ENCODE measurements around the gene PEPD.

The PEPD gene

DNA sequence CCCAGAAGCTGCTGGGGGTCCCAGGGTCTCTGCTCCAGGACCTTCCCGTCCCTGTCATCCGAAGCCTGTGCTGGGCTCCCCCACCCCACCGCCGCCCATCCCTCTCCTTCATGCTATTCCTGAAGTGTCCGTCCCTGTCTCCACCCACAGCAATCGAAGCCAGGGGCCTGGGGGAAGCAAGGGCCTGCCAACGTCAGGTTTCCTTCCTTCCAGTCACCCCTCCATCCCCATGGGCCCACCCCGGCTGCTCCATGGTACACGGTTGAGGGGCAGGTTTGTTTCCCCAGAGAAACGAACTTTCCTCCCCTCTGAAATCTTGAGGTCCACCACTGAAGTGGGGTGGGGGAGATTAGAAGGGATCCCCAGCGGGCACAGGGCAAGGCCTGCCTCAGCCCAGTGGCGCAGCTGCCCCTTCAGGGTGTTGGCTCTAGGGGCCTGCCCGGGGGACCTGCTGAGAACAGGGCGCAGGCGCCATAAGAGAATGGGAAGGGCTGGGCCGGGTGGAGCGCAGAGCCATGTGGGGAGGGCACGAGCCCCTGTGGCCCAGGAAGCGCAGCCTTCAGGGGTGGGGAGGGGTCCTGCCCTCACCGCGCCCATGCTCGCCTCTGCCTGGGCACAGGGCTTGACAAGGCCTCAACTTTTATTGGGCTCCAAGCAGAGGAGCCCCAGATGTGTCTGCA is 132.0 kb downstream of the PEPD start:
- H3K4me3 ChIP-seq (ENCODE audit: low read depth, low read length): no peak overlapping the region
- no peak for DNase-seq (ENCODE audit: low read depth, low spot score)
- ChIA-PET CTCF (interaction anchor here (1.5 to 2.4 kb wide), 3 partner anchors 8 to 17 kb away, joined by 3 to 9 read pairs (median 7); no protein-coding TSS in a partner anchor), POLR2A (no interaction called here)
- no peak for TF ChIP-seq CTCF (IDR thresholded peaks at IDR 0.05; ENCODE audit: insufficient read depth, low read length, missing control alignments)

DNA sequence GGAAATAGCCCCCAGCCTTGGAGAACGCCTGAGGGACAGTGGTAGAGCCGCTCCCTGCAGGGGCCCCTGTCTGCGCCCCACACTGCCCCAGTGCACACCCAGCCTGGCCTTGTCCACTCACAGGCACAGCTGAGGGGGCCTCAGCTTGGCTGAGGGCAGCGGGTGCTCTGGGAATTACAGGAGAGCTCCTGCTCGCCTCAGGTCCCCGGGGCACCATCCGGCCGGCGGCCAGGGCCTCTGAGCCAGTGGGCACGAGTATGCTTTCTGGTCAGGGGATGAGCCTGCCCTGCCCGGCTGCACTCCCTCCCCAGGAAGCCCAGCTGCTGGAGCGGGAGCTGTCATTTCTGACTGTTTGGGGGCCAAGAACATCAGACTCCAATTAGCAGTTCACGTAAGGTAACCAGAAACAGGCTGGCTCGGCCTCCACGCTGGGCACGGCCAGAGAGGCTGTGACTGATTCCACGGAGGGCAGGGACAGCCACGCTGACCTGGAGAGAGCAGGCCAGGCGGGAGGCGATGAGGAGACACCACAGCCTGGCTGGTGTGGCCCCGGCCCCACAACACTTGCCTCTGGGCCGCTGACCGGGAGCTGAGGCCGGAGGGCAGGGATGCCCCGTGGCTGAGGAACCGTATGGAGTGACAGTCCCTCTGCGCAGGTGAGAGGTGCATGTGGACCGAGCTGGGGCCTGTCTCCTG is 132.7 kb downstream of the PEPD start:
- no peak for TF ChIP-seq CTCF (IDR thresholded peaks at IDR 0.05; ENCODE audit: insufficient read depth, low read length, missing control alignments)
- no peak for DNase-seq (ENCODE audit: low read depth, low spot score)
- H3K4me3 ChIP-seq (ENCODE audit: low read depth, low read length): no peak overlapping the region
- ChIA-PET CTCF (interaction anchor here (0.9 to 2.4 kb wide), 5 partner anchors 9 to 263 kb away, joined by 3 to 9 read pairs (median 4); no protein-coding TSS in a partner anchor), POLR2A (interaction anchor here (1.3 kb wide), 1 partner anchor 15 kb away, joined by 4 read pairs; no protein-coding TSS in a partner anchor)

DNA sequence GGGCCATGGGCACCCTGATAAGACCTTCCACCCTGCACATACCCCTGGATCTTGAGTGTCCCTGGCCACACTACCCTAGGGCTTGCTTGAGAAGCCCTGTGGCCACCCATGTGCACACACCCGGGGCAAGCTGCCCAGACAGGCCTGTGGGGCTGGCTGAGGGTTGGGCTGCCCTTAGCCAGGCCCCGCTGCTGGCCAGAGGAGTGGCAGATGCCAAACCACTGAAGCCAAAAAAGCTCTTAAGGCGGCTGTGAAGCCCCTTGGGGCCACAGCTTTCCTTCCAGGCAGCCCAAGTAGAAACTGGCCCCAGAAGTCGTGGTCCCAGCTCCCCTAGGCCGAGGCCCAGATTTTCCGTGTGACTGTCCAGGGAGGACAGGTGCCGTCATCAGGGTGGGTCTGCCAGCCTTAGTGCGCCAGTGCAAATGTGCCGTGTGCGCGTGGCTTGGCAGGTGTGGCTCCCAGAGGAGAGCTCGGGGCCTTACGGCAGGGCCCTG is 133.3 kb downstream of the PEPD start:
- no peak for TF ChIP-seq CTCF (IDR thresholded peaks at IDR 0.05; ENCODE audit: insufficient read depth, low read length, missing control alignments)
- CTCF ChIA-PET: interaction anchor here (0.9 to 2.4 kb wide), 4 partner anchors 9 to 263 kb away, joined by 3 to 9 read pairs (median 6); no protein-coding TSS in a partner anchor
- POLR2A ChIA-PET: interaction anchor here (1.3 kb wide), 1 partner anchor 14 kb away, joined by 4 read pairs; no protein-coding TSS in a partner anchor

GRCh38 chr19:33387351-33388230 is 134.0 kb downstream of the PEPD start:
- ChIA-PET POLR2A (interaction anchor here (1.3 kb wide), 1 partner anchor 13 kb away, joined by 4 read pairs; no protein-coding TSS in a partner anchor), CTCF (interaction anchor here (0.9 to 2.4 kb wide), 4 partner anchors 10 to 262 kb away, joined by 3 to 9 read pairs (median 6); no protein-coding TSS in a partner anchor)
- H3K4me3 ChIP-seq (ENCODE audit: low read depth, low read length): no peak overlapping the region
- DNase-seq (ENCODE audit: low read depth, low spot score): no peak
- no peak for TF ChIP-seq CTCF (IDR thresholded peaks at IDR 0.05; ENCODE audit: insufficient read depth, low read length, missing control alignments)

More for the DNA sequence above, 133.3 kb downstream of the PEPD start:
- no peak for DNase-seq (ENCODE audit: low read depth, low spot score)
- H3K4me3 ChIP-seq (ENCODE audit: low read depth, low read length): no peak overlapping the region

- no peak for DNase-seq (ENCODE audit: low read depth, low spot score)
- H3K4me3 ChIP-seq (ENCODE audit: low read depth, low read length): no peak overlapping the region
- CTCF ChIA-PET: interaction anchor here (0.6 to 1.7 kb wide), 4 partner anchors 7 to 657 kb away, joined by 3 to 5 read pairs (median 4); no protein-coding TSS in a partner anchor
- TF ChIP-seq CTCF (IDR thresholded peaks at IDR 0.05; ENCODE audit: insufficient read depth, low read length, missing control alignments): no peak
- POLR2A ChIA-PET: no interaction called here
These were observed 135.2 kb downstream of the PEPD start for GRCh38 chr19:33386361-33386858.
